Spleen (tissue), 11 donors: ENCODE data around the gene MSMP. TPM values are rescaled to one million over a fixed set of nuclear protein-coding genes. Genes with fewer than 3 reads are reported as not detected.

Experiments used
- DNase-seq: peaks from one replicate; pipeline ENCODE4 v3.0.0-alpha.2; 2020
- H3K27ac ChIP-seq, 8 donors: fragments of 200-600 bp; sonication (generic) in 7 of 8; 1 replicate in 4 of 8; 2 replicates in 4 of 8; pipeline versions ENCODE4 v1.5.0 to v1.8.0; 2016 to 2021; ENCODE audit warnings: inconsistent platforms in 4 of 8, mild to moderate bottlenecking in 4 of 8, moderate library complexity in 1 of 8
- H3K27me3 ChIP-seq, 7 donors: fragments of 200-600 bp; sonication (generic) in 6 of 7; replicated peaks in 1 of 7; 1 replicate in 4 of 7; 2 replicates in 3 of 7; pipeline versions ENCODE4 v1.5.0 to v1.8.0; 2016 to 2021; ENCODE audit warnings: inconsistent platforms in 3 of 7, mild to moderate bottlenecking in 1 of 7
- H3K36me3 ChIP-seq, 6 donors: fragments of 200-600 bp; sonication (generic) in 5 of 6; 1 replicate in 4 of 6; 2 replicates in 2 of 6; pipeline versions ENCODE4 v1.5.0 to v1.8.0; 2016 to 2021; ENCODE audit warnings: inconsistent platforms in 2 of 6
- H3K4me1 ChIP-seq, 6 donors: fragments of 200-600 bp; sonication (generic) in 5 of 6; 1 replicate in 3 of 6; 2 replicates in 3 of 6; pipeline versions ENCODE4 v1.5.0 to v1.8.0; 2016 to 2021; ENCODE audit warnings: inconsistent platforms in 3 of 6
- H3K4me3 ChIP-seq, 8 donors: fragments of 200-600 bp; sonication (generic) in 7 of 8; 1 replicate in 4 of 8; 2 replicates in 4 of 8; pipeline versions ENCODE4 v1.5.0 to v1.8.0; 2016 to 2021; ENCODE audit warnings: inconsistent platforms in 4 of 8, mild to moderate bottlenecking in 4 of 8, moderate library complexity in 2 of 8
- H3K9me3 ChIP-seq, 8 donors: fragments of 200-600 bp; sonication (generic) in 7 of 8; 1 replicate in 4 of 8; 2 replicates in 4 of 8; pipeline versions ENCODE4 v1.5.0 to v1.8.0; 2016 to 2021; ENCODE audit warnings: inconsistent platforms in 4 of 8
- CTCF ChIP-seq, 11 experiments: fragments of 200-600 bp in 7 of 11; fragments of 450-650 bp in 4 of 11; sonication (generic) in 4 of 11; IDR thresholded peaks in 8 of 11; conservative IDR thresholded peaks in 3 of 11; 1 replicate in 7 of 11; 2 replicates in 4 of 11; pipeline versions ENCODE4 v1.4.0 to v1.8.0; 2016 to 2021; ENCODE audit warnings: antibody characterized with exemption in 11 of 11, inconsistent platforms in 4 of 11, mild to moderate bottlenecking in 1 of 11
- POLR2A ChIP-seq, 3 donors: fragments of 450-650 bp; IDR thresholded peaks; one replicate each; pipeline ENCODE4 v1.5.1; 2017; ENCODE audit warnings: antibody characterized with exemption in 3 of 3, mild to moderate bottlenecking in 1 of 3
- POLR2AphosphoS5 ChIP-seq, 3 donors: sonication (generic); formaldehyde crosslinking; IDR thresholded peaks; one replicate each; pipeline ENCODE4 v1.5.1; 2017; ENCODE audit warnings: antibody characterized with exemption in 3 of 3
- WGBS, 5 donors: extraction: QIAGEN DNeasy Blood & Tissue Kit in 3 of 5; methylation state at CpG; one replicate each; pipeline versions ENCODE4 v1.1.5 to v1.1.7; 2013 to 2018; 5-methylcytosine and 5-hydroxymethylcytosine counted together
- intact Hi-C: fragments of 100-400 bp; cut with DNase I; formaldehyde crosslinking; loops from one replicate; pipeline ENCODE4 v1.15.0; 2023; ENCODE audit warnings: low total_unique reads
- polyA plus RNA-seq, 3 donors: library from polyadenylated mRNA; stranded (reverse); fragments of 200-250 nt; gene quantifications; one replicate each; pipeline ENCODE4 v1.2.1, GENCODE V29; 2013
- total RNA-seq, 7 donors: library from RNA; depleted of rRNA in 3 of 7; stranded (reverse); fragments of >200 nt in 3 of 7; fragmentation: NEBNext Ultra II Directional in 4 of 7; extraction: Animal tissue kit (Norgen Biotek cat#: 25700) in 4 of 7; gene quantifications; one replicate each; pipeline versions ENCODE4 v1.1.0 to v1.2.1, GENCODE V29; 2016 to 2021
- donor health status: healthy with polysubstance abuse.
- donor health status: DM: no; HTN: no; CAD: no; lungs with moderate emphysema.
- donor health status: DM: no; HTN: no; CAD: no.
- donor health status: Bipolar disorder and iron deficiency.
- donor health status: healthy.
- donor health status: DM: no; HTN: no; CAD: no.
- donor health status: DM: yes; HTN: yes; CAD: no.

The MSMP gene
- total and polyA plus RNA-seq, 10 donors: 0.58 to 1.6 (median 0.63) TPM; not detected in 7

GRCh38 chr9:35758475-35759050 is 4.5 kb upstream of the MSMP start:
- H3K9me3 ChIP-seq: no peaks in the 10 kb centered on the region
- WGBS, 5 donors: 23 to 39% (median 35%) methylated on average over 3 of the region's 3 CpGs
- no peak overlapping the region for H3K4me3 ChIP-seq
- no peak for DNase-seq
- TF ChIP-seq POLR2A (IDR thresholded peaks at IDR 0.05) (no peak), POLR2AphosphoS5 (IDR thresholded peaks at IDR 0.05) (no peak), CTCF (IDR thresholded peaks at IDR 0.05 in 8 of 11, conservative IDR thresholded peaks at IDR 0.05 in 3 of 11) (no peak)
- no peaks in the 10 kb centered on the region for H3K27me3 ChIP-seq
- H3K4me1 ChIP-seq: peaks cover 24 to 65% (median 34%) of the 10 kb centered on the region in 6 donors
- H3K36me3 ChIP-seq: peaks cover 0 to 21% (median 10%) of the 10 kb centered on the region in 6 donors
- intact Hi-C loops: no loop called here
- peak overlapping the region; percentile 22 to 96 (median 86) for H3K27ac ChIP-seq

- H3K9me3 ChIP-seq: no peaks in the 10 kb centered on the region
- H3K4me1 ChIP-seq: peaks cover 24 to 65% (median 34%) of the 10 kb centered on the region in 6 donors
- H3K36me3 ChIP-seq: peaks cover 0 to 28% (median 17%) of the 10 kb centered on the region in 6 donors
- TF ChIP-seq POLR2AphosphoS5 (IDR thresholded peaks at IDR 0.05) (no peak), POLR2A (IDR thresholded peaks at IDR 0.05) (no peak), CTCF (IDR thresholded peaks at IDR 0.05 in 8 of 11, conservative IDR thresholded peaks at IDR 0.05 in 3 of 11) (no peak)
- H3K27me3 ChIP-seq: no peaks in the 10 kb centered on the region
- H3K27ac ChIP-seq: peak overlapping the region; percentile 38 to 96 (median 90)
- DNase-seq: no peak
- intact Hi-C loops: no loop called here
- H3K4me3 ChIP-seq: peak overlapping the region in 4 of 8 donors; percentile 50 to 75 (median 66)
Observed at GRCh38 chr9:35757892-35758275, 3.8 kb upstream of the MSMP start.

- no peaks in the 10 kb centered on the region for H3K27me3 ChIP-seq
- H3K4me1 ChIP-seq: peaks cover 24 to 65% (median 34%) of the 10 kb centered on the region in 6 donors
- H3K27ac ChIP-seq: peak overlapping the region; percentile 83 to 96 (median 90)
- peaks cover 0 to 33% (median 22%) of the 10 kb centered on the region in 6 donors for H3K36me3 ChIP-seq
- H3K4me3 ChIP-seq: peak overlapping the region; percentile 41 to 75 (median 64)
- intact Hi-C loops: no loop called here
- WGBS, 5 donors: 1 to 5% (median 2%) methylated on average over 18 to 20 of the region's 20 CpGs
- peak; percentile 60 to 74 (median 69) for TF ChIP-seq POLR2AphosphoS5 (IDR thresholded peaks at IDR 0.05)
- no peak for TF ChIP-seq CTCF (IDR thresholded peaks at IDR 0.05 in 8 of 11, conservative IDR thresholded peaks at IDR 0.05 in 3 of 11)
- TF ChIP-seq POLR2A (IDR thresholded peaks at IDR 0.05): no peak
- no peak for DNase-seq
- H3K9me3 ChIP-seq: no peaks in the 10 kb centered on the region
Observed at GRCh38 chr9:35757226-35757891, 3.3 kb upstream of the MSMP start.
